ENCODE measurements around the gene MEGF10.

DNA sequence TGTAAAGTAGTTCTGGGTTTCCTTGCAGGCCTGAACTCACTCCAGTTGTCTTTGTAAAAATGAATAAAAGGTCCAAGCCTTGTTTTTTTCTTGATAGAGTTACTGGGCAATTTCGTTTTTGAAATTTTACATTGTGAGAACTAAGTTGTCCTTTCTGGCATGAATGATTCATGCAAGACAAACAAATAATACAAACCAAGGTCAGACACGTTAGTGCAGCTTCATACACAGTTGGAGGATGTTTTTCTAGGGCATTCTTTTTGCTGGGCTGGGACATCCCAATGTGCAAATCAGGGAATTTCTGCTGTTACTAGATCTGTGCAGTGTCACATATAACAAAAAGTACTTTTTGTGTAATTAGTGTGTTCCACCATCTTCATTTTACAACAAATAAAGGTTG is 96.0 kb downstream of the MEGF10 start:
- TF ChIP-seq CTCF (IDR thresholded peaks at IDR 0.05; ENCODE audit: poor library complexity, severe bottlenecking), result no peak
- no peak for TF ChIP-seq EZH2 (IDR thresholded peaks at IDR 0.05; ENCODE audit: borderline replicate concordance, insufficient read depth, low read length, poor library complexity, severe bottlenecking)
- no peak for TF ChIP-seq REST (IDR thresholded peaks at IDR 0.05; ENCODE audit: borderline replicate concordance)
- TF ChIP-seq RAD21 (conservative IDR thresholded peaks at IDR 0.05), result no peak
- no peak for TF ChIP-seq POLR2AphosphoS5 (IDR thresholded peaks at IDR 0.05)
- TF ChIP-seq EP300 (conservative IDR thresholded peaks at IDR 0.05; ENCODE audit: poor library complexity, severe bottlenecking), result no peak
- TF ChIP-seq TAF1 (IDR thresholded peaks at IDR 0.05; ENCODE audit: low read depth), result no peak

Measured in neural cell (in vitro differentiated cells).